Stimulated activated naive CD8-positive, alpha-beta T cell treated with anti-CD3 and anti-CD28 coated beads, Interleukin-15, amount 100 ng/mL, for 72 hours (primary cell): ENCODE measurements around the gene IL1RAPL1.

Experiments
- ATAC-seq: fragments of 150-1000 bp; cut with Tn5 transposase; 2 replicates; pipeline ENCODE4 v1.10.0; 2021; ENCODE audit warnings: mild to moderate bottlenecking, moderate library complexity
- DNase-seq, 2 donors: peaks; one replicate each; pipeline ENCODE4 v3.0.0; 2021 to 2022
- H3K27ac Mint-ChIP-seq, 2 donors: one replicate each; pipeline ENCODE4 v1.8.0; 2022; ENCODE audit warnings: mild to moderate bottlenecking in 2 of 2, mixed read lengths in 2 of 2, moderate library complexity in 2 of 2
- H3K27me3 Mint-ChIP-seq: one replicate; pipeline ENCODE4 v1.8.0; 2022; ENCODE audit warnings: mixed read lengths
- H3K4me1 Mint-ChIP-seq: one replicate; pipeline ENCODE4 v1.8.0; 2022; ENCODE audit warnings: mild to moderate bottlenecking, mixed read lengths
- H3K4me3 Mint-ChIP-seq, 2 donors: one replicate each; pipeline ENCODE4 v1.8.0; 2022; ENCODE audit warnings: mild to moderate bottlenecking in 2 of 2, mixed read lengths in 2 of 2, moderate library complexity in 1 of 2
- H3K9me3 Mint-ChIP-seq, 2 donors: one replicate each; pipeline ENCODE4 v1.8.0; 2022; ENCODE audit warnings: mixed read lengths in 2 of 2

IL1RAPL1 gene

DNA sequence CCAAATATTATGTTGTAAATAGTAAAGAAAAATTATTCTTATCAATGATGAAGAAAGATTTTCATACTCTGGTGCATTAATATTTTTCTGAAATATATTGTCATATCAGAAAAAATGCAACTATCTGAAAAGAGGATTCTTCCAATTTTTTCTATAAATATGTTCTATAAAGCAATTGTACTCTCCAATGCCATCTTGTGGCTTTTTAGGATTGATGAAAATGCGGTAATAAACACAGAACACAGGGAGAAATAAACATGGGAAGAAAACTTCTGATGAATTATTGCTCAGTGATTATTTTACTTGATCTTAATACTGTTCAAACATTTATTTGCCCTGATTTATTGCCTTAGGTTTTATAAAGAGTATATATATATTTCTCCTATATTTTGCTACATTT lies 215.4 kb downstream of the IL1RAPL1 start:
- Mint-ChIP-seq H3K9me3 (peaks cover 4 to 17% of the 10 kb centered on the region in 2 donors), H3K27me3 (no peaks in the 10 kb centered on the region), H3K4me1 (no peaks in the 10 kb centered on the region), H3K27ac (no peak overlapping the region), H3K4me3 (no peak overlapping the region)
- DNase-seq (no peak), ATAC-seq (no peak)

DNA sequence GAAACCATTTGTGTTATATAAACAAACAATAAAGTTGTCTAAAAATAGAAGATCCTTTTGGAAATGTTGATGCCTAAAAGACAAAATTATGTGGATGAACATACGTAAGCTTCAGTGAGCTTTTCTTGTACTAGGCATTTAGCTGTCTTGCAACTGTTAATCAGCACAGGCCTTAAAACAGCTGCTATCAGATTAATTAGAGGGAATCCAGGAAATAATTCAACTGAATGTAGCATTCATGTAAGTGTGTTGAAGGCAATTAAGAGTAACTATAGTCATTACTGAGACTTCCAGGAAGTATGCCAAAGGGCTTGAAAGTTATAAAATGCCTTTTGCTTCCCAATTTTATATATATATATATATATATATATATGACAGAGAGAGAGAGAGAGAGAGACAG lies 248.7 kb downstream of the IL1RAPL1 start:
- Mint-ChIP-seq H3K27ac (no peak overlapping the region), H3K4me1 (no peaks in the 10 kb centered on the region), H3K4me3 (no peak overlapping the region), H3K27me3 (no peaks in the 10 kb centered on the region), H3K9me3 (peaks cover 0 to 5% of the 10 kb centered on the region in 2 donors)
- ATAC-seq, result no peak
- no peak for DNase-seq

DNA sequence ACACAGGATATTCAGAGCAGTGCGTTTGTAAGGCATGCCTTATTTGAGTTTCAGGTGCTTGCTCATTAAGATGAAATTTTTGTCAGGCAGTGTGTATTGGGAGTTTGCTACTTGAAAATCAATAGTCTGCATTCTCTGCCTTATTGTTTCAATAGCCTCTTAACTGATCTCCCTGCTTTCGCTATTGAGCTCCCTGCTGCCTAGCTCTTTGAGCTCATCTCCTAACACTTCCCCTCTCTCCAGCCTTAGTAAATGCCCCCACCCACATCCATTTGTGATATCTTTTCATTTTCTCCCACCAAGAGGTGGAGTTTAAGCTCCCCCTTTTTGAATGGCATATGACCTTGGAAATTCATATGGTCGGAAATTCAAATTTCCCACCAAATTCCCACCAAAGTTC lies 256.6 kb downstream of the IL1RAPL1 start:
- H3K9me3 Mint-ChIP-seq, result peaks cover 0 to 4% of the 10 kb centered on the region in 2 donors
- no peak for ATAC-seq
- H3K4me3 Mint-ChIP-seq, result no peak overlapping the region
- H3K4me1 Mint-ChIP-seq, result no peaks in the 10 kb centered on the region
- H3K27ac Mint-ChIP-seq, result no peak overlapping the region
- no peak for DNase-seq
- no peaks in the 10 kb centered on the region for H3K27me3 Mint-ChIP-seq

DNA sequence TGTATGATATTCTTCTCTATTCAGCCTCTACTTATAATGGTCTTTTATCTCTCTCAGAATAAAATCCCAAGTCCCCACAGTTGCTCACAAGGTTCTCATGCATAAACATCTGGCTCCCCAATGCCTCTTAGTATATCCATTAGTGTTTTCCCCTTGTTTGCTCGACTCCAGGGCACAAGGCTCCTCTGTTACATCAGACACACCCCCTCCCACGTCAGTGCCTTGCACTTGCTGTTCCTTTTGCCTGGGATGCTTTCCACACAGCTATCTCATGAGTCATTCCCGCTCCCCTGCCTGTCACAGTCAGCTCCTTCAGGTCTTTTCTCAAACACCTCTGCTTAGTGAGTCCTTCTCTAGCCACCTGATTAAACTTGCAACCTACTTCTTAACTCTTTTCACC lies 260.2 kb downstream of the IL1RAPL1 start:
- H3K27ac Mint-ChIP-seq, result no peak overlapping the region
- no peak for DNase-seq

DNA sequence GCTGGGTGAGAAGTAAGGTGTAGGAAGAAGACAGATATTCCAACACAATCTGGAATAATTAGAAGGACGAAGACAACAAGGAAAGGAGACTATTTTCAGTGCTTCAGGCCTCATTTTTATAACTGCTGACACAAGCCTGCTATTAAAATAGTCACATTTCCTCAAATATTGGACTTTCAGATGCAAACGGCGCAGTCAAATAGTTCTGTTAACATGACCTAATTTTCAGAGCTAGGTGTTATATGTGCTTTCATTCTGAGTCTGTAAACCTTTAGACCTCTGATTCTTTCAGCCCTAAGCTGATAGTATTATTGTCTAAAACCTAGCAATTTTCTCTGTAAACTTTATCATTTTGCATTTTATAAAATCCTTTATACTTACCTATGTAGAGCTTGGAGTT lies 261.5 kb downstream of the IL1RAPL1 start:
- no peak overlapping the region for H3K4me3 Mint-ChIP-seq
- H3K9me3 Mint-ChIP-seq, result peaks cover under 1 to 4% of the 10 kb centered on the region in 2 donors
- H3K4me1 Mint-ChIP-seq, result no peaks in the 10 kb centered on the region
- no peaks in the 10 kb centered on the region for H3K27me3 Mint-ChIP-seq
- no peak for ATAC-seq
- no peak for DNase-seq
- H3K27ac Mint-ChIP-seq, result no peak overlapping the region

More for the DNA sequence above, 260.2 kb downstream of the IL1RAPL1 start:
- no peaks in the 10 kb centered on the region for H3K27me3 Mint-ChIP-seq
- H3K4me3 Mint-ChIP-seq, result no peak overlapping the region
- no peaks in the 10 kb centered on the region for H3K4me1 Mint-ChIP-seq
- H3K9me3 Mint-ChIP-seq, result peaks cover 0 to 4% of the 10 kb centered on the region in 2 donors
- no peak for ATAC-seq

DNA sequence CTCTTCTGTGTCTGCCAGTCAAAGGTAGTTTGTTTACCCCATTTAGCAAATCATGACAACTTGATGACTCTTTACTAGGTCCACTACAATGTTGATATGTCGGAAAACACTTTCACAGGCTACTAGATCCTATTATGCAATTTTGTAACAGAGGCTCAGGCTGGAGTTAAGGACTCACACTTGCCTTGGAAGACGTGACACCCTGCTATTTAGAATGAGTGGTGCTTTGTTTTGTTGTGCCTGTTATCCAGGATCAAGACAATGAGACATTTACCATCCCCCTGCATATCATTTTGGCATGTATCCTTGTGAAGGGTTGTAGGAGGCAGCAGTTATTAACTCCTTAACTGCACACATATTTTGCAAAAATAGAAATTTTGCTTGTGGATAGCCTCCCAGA lies 263.7 kb downstream of the IL1RAPL1 start:
- Mint-ChIP-seq H3K9me3 (peaks cover 11% of the 10 kb centered on the region in 2 donors), H3K4me3 (no peak overlapping the region), H3K4me1 (no peaks in the 10 kb centered on the region), H3K27ac (no peak overlapping the region), H3K27me3 (no peaks in the 10 kb centered on the region)
- ATAC-seq, result no peak
- no peak for DNase-seq

DNA sequence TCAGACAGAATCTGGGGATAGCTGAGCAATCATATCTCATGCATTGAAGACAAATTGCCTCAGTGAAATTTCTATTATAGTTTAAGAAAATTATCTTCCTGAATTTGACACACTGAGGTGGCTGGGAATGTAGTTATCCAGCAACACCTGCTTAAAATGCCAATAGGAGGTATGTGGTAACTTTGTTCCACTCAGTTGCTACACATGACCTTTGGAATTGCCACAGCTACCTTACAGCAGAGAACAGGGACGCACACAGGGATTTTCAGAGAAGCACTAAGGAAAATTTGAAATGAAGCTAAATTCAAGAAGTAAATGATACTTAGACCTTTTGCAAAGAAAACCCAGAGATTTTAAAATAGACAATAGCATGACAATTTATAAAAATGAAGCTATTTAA lies 264.6 kb downstream of the IL1RAPL1 start:
- H3K4me1 Mint-ChIP-seq, result no peaks in the 10 kb centered on the region
- H3K27ac Mint-ChIP-seq, result no peak overlapping the region
- ATAC-seq, result no peak

DNA sequence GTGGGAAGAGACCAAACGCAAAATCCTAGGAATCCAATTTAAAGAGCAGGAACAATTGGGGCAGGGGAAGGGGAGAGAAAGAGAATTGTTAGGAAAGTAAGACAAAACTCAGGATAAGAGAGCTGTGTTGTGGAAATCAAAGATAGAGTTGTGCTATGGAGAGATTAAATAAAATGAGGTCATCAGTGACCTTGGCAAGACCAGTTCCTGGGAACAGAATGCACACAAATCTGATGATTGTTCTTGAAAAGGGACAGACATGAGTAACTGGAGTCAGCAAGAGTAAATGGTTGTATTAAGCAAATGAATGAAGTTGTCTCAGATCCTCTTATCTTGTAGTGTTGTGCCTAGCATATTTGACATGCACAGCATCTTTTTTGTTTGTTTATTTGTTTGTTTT lies 267.4 kb downstream of the IL1RAPL1 start:
- Mint-ChIP-seq H3K9me3 (peaks cover 7 to 11% of the 10 kb centered on the region in 2 donors), H3K4me3 (no peak overlapping the region), H3K4me1 (no peaks in the 10 kb centered on the region), H3K27me3 (no peaks in the 10 kb centered on the region), H3K27ac (no peak overlapping the region)
- ATAC-seq, result no peak
- no peak for DNase-seq

More for the DNA sequence above, 264.6 kb downstream of the IL1RAPL1 start:
- no peak for DNase-seq
- Mint-ChIP-seq H3K4me3 (no peak overlapping the region), H3K9me3 (peaks cover 11% of the 10 kb centered on the region in 2 donors), H3K27me3 (no peaks in the 10 kb centered on the region)

DNA sequence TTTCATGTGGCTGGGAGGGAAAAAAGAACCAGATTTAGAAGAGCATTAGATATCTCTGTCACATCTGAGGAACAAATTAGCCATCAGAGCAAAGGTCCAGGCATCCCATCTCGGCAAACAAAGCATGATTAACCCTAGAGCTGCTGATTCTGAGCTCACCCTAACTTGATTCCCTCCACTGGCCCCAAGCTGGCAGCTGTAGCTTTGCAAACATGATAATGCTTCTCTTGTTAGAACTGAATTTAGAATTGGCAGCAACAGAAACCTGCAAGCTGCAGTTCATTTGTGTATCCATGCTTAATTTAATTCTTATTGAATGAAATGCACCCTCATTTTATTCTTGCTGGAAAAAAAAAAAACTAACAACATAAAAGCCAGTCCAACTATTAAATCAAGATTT lies 289.2 kb downstream of the IL1RAPL1 start:
- H3K27ac Mint-ChIP-seq, result no peak overlapping the region
- H3K9me3 Mint-ChIP-seq, result no peaks in the 10 kb centered on the region
- no peak overlapping the region for H3K4me3 Mint-ChIP-seq
- DNase-seq, result no peak
- H3K27me3 Mint-ChIP-seq, result no peaks in the 10 kb centered on the region
- no peak for ATAC-seq
- no peaks in the 10 kb centered on the region for H3K4me1 Mint-ChIP-seq

DNA sequence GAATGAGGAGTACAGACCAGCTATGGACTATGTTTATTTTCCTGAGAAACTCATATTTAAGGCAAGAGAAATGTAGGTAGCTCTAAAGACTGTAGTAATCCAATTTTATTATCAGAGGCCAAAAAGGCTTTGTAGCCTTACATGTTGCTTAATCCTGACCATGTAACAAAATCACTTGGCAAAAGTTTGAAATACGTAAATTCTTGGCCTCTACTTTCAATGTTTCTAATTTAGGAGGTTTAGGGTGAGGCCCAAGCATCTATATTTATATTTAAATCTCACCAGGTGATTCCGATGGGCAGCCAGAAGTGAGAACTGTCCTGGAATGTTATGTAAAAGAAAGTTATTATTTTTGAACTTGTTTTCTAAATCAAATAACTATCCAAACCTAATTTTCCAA lies 289.7 kb downstream of the IL1RAPL1 start:
- ATAC-seq (no peak), DNase-seq (no peak)
- H3K27ac Mint-ChIP-seq, result no peak overlapping the region
- H3K4me1 Mint-ChIP-seq, result no peaks in the 10 kb centered on the region
- no peaks in the 10 kb centered on the region for H3K9me3 Mint-ChIP-seq
- H3K27me3 Mint-ChIP-seq, result no peaks in the 10 kb centered on the region
- no peak overlapping the region for H3K4me3 Mint-ChIP-seq

DNA sequence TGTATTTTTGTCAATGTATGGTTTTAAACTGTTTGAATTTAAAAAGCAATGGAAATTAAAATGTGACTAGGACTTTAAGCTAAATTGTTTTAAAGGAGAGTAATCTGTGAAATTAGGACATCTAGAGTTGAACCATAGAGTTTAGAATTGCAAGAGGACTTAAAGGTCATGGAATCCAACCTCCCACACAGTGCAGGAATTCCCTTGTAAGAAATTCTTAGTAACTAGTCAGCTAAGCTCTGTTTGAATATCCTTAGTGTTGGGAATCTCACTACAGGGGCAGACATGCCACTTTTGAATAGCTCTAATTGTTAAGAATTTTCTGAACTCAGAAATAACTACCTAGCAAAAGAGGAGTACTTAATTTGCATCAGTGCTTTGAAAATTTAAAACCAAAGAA lies 292.9 kb downstream of the IL1RAPL1 start:
- Mint-ChIP-seq H3K27ac (no peak overlapping the region), H3K27me3 (no peaks in the 10 kb centered on the region), H3K4me1 (no peaks in the 10 kb centered on the region), H3K4me3 (no peak overlapping the region), H3K9me3 (no peaks in the 10 kb centered on the region)
- ATAC-seq (no peak), DNase-seq (no peak)

DNA sequence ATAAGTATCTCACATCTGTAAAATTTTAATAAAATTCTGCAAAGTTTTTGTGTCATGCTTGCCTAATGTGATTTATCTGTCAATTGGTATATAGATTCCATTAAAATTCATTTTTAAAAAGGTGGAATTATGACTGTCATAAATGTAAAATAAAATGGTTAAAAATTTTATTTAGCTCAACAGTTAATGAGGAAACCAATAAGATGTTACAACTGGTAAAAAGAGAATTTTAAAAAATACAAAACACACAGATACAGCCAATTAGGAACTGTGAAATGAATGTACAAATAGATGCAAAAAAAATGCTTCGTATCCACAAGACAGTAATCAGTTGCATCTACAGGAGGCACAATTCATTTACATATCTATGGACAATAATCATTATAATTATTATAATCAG lies 297.6 kb downstream of the IL1RAPL1 start:
- H3K9me3 Mint-ChIP-seq, result no peaks in the 10 kb centered on the region
- no peak overlapping the region for H3K27ac Mint-ChIP-seq
- ATAC-seq (no peak), DNase-seq (no peak)
- H3K4me3 Mint-ChIP-seq, result no peak overlapping the region
- H3K4me1 Mint-ChIP-seq, result no peaks in the 10 kb centered on the region
- H3K27me3 Mint-ChIP-seq, result no peaks in the 10 kb centered on the region

DNA sequence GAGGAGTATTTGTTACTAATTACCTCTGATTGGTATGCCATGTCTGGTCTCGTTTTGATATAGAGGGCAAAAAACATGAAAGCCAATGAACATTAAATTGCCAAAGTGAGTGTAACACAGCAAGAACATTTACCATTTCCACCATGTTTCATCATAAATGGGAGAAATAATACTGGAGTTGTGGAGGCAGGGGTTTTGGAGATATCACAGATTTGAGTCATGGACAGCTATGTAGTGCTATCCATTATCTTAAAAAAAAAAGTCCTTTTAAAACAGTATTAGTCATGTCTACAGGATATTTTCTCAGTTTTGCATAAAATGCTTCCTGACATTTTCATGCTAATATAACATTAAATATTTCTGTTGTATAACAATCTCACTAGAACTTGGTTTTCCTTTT lies 301.2 kb downstream of the IL1RAPL1 start:
- Mint-ChIP-seq H3K27me3 (no peaks in the 10 kb centered on the region), H3K27ac (no peak overlapping the region), H3K4me3 (no peak overlapping the region), H3K4me1 (no peaks in the 10 kb centered on the region), H3K9me3 (no peaks in the 10 kb centered on the region)
- DNase-seq, result no peak
- no peak for ATAC-seq

DNA sequence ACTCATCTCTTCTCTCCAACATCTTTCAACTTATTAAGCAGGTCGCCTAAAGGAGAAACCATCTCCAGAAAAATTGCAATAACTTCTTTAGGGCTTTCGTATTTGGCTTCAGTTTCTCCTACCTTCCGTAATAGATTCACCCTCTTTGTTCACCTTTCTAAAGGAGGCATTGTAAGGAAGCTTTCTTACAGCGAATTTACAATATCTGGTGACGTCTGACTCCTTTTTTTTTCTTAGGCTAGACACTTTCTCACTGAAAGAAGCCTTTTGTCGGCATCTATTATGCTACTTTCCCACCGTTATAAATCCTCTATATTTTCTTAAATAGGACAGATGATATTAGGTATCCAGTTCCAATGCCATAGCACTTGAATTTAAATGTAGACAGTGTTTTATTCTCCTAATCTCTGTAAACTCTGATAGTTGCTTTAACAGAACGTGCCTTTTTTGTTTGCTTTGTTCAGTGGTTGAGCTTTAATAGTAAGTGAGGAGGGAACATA lies 302.4 kb downstream of the IL1RAPL1 start:
- no peak for ATAC-seq
- H3K27ac Mint-ChIP-seq, result no peak overlapping the region
- no peak overlapping the region for H3K4me3 Mint-ChIP-seq
- H3K4me1 Mint-ChIP-seq, result no peaks in the 10 kb centered on the region
- no peak for DNase-seq
- no peaks in the 10 kb centered on the region for H3K9me3 Mint-ChIP-seq
- H3K27me3 Mint-ChIP-seq, result no peaks in the 10 kb centered on the region

DNA sequence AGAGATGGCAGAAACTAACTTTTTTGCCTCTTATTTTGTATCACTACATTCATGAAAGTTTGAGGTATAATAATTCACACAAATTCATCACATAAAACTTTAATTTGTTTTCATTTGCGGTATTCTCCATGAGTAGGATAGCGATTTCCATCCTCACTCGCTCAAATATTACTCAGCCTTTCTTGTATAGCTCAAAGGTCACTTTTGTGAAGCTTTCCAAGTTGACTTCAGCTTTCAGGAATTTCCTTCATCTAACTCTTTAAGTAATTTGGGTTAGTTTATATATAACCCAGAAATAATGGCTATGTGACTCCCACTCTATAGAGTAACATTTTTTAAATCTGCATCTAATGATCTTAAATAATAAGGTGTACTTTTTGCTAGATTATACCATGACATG lies 314.4 kb downstream of the IL1RAPL1 start:
- Mint-ChIP-seq H3K4me3 (no peak overlapping the region), H3K27ac (no peak overlapping the region), H3K4me1 (no peaks in the 10 kb centered on the region), H3K27me3 (no peaks in the 10 kb centered on the region), H3K9me3 (peaks cover 1 to 8% of the 10 kb centered on the region in 2 donors)
- DNase-seq, result no peak
- ATAC-seq, result no peak

DNA sequence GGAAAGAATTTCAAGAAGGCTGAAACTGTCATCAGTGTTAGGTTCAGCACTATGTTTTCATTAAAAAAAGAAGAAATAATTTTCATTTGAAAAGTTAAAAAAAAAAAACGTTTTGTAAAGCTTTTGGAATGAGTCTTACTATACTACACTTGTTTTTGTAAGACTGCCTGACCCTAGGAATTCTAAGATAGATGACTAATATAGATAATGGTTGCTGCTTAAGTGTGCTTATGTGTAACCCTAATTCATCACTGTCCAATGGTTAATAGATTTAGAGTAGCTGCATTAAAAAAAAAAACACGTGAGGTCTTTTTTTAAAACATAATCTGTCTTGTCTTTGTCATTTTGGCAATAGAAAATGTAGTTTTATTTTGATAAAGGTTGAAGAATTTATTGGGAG lies 323.2 kb downstream of the IL1RAPL1 start:
- Mint-ChIP-seq H3K4me1 (no peaks in the 10 kb centered on the region), H3K9me3 (peaks cover 6 to 8% of the 10 kb centered on the region in 2 donors), H3K27me3 (no peaks in the 10 kb centered on the region), H3K4me3 (no peak overlapping the region), H3K27ac (no peak overlapping the region)
- no peak for ATAC-seq
- no peak for DNase-seq

DNA sequence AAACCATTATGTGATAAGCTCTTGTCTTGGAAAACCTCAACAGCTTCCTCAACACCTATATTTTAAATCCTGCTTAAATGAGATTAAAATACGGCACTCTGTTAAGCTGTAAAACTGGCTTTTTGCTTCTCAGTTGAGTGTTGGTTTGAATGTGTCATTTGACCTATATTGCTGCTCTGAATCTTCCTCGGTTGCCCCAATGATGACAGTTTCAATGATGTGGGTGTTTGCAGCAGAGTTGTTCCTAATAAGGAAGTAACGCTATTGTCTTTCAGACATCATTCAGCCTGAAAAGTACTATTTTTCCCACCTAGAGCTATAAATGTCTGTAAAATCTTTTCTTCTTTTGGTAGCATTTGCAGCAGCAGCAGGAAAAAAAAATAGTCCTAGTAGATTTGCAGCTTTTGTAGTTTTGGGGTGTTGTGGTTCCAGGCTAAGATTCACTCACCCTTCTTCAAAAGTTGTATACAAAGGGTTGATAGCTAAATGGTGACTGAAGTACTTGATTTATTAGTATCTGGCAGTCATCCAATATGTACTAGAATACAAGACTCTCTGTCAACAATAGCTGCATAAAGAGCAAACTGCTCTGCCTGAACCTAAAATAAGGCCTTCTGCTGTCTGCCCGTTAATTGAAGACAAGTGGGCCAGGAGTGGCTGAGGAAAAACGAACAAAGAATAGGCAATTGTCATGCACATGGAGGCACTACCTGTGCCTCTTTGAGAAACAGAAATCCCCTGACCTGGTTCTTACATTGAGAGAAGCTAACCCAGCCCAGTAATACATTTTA lies 333.1 kb downstream of the IL1RAPL1 start:
- Mint-ChIP-seq H3K27ac (no peak overlapping the region), H3K9me3 (no peaks in the 10 kb centered on the region), H3K27me3 (no peaks in the 10 kb centered on the region), H3K4me1 (no peaks in the 10 kb centered on the region), H3K4me3 (no peak overlapping the region)
- DNase-seq, result no peak
- no peak for ATAC-seq
